ENCODE measurements around the gene MGMT.

The MGMT gene

GRCh38 chr10:129725890-129726631 is 259.0 kb downstream of the MGMT start:
- TF ChIP-seq CTCF (IDR thresholded peaks at IDR 0.05; ENCODE audit: low read depth, low read length), result no peak
- DNase-seq (ENCODE audit: low read depth, low spot score), result no peak
- in situ Hi-C loops (cut with HindIII; ENCODE audit: low sequenced_read_pairs), result no loop called here
- H3K4me3 ChIP-seq (ENCODE audit: low read depth, low read length), result no peak overlapping the region

GRCh38 chr10:129727071-129727470 is 260.0 kb downstream of the MGMT start:
- in situ Hi-C loops (cut with HindIII; ENCODE audit: low sequenced_read_pairs), result no loop called here
- no peak for DNase-seq (ENCODE audit: low read depth, low spot score)
- no peak for TF ChIP-seq CTCF (IDR thresholded peaks at IDR 0.05; ENCODE audit: low read depth, low read length)
- no peak overlapping the region for H3K4me3 ChIP-seq (ENCODE audit: low read depth, low read length)

- in situ Hi-C loops (cut with HindIII; ENCODE audit: low sequenced_read_pairs), result no loop called here
- TF ChIP-seq CTCF (IDR thresholded peaks at IDR 0.05; ENCODE audit: low read depth, low read length), result no peak
- no peak for DNase-seq (ENCODE audit: low read depth, low spot score)
- H3K4me3 ChIP-seq (ENCODE audit: low read depth, low read length), result no peak overlapping the region
These were observed 260.5 kb downstream of the MGMT start for GRCh38 chr10:129727495-129727894.

- DNase-seq (ENCODE audit: low read depth, low spot score), result no peak
- in situ Hi-C loops (cut with HindIII; ENCODE audit: low sequenced_read_pairs), result no loop called here
- TF ChIP-seq CTCF (IDR thresholded peaks at IDR 0.05; ENCODE audit: low read depth, low read length), result no peak
- H3K4me3 ChIP-seq (ENCODE audit: low read depth, low read length), result no peak overlapping the region
These were observed 261.3 kb downstream of the MGMT start for GRCh38 chr10:129728246-129728820.

GRCh38 chr10:129728905-129729795 is 262.1 kb downstream of the MGMT start:
- TF ChIP-seq CTCF (IDR thresholded peaks at IDR 0.05; ENCODE audit: low read depth, low read length), result no peak
- DNase-seq (ENCODE audit: low read depth, low spot score), result no peak
- no peak overlapping the region for H3K4me3 ChIP-seq (ENCODE audit: low read depth, low read length)
- in situ Hi-C loops (cut with HindIII; ENCODE audit: low sequenced_read_pairs), result no loop called here

- DNase-seq (ENCODE audit: low read depth, low spot score), result no peak
- in situ Hi-C loops (cut with HindIII; ENCODE audit: low sequenced_read_pairs), result no loop called here
- TF ChIP-seq CTCF (IDR thresholded peaks at IDR 0.05; ENCODE audit: low read depth, low read length), result no peak
- H3K4me3 ChIP-seq (ENCODE audit: low read depth, low read length), result no peak overlapping the region
These were observed 263.4 kb downstream of the MGMT start for GRCh38 chr10:129730272-129730992.

Measured in astrocyte of the spinal cord (primary cell).